Fibroblast of villous mesenchyme (primary cell): ENCODE data around the gene LRRC51. TPM values are rescaled to one million over a fixed set of nuclear protein-coding genes. Genes with fewer than 3 reads are reported as not detected.

Experiments used
- DNase-seq: peaks from one replicate; pipeline ENCODE4 v3.0.0-alpha.2; 2010; ENCODE audit warnings: low read depth
- H3K4me3 ChIP-seq: 2 replicates; pipeline ENCODE4 v1.5.1; 2011; ENCODE audit warnings: low read depth, mild to moderate bottlenecking, low read length
- CTCF ChIP-seq: IDR thresholded peaks from 2 replicates; pipeline ENCODE4 v1.5.1; 2012; ENCODE audit warnings: low read depth, mild to moderate bottlenecking, low read length; ENCODE audit not compliant: insufficient read depth
- total RNA-seq: library from RNA; depleted of rRNA; stranded (reverse); fragments of >200 nt; gene quantifications from 2 replicates; pipeline ENCODE4 v1.2.3, GENCODE V29; 2012

LRRC51 gene
- total RNA-seq, 1 donor, result 4.3 TPM

GRCh38 chr11:72091292-72091691 is 10.6 kb downstream of the LRRC51 start:
- H3K4me3 ChIP-seq, result no peak overlapping the region
- peak; percentile 74 for DNase-seq
- peak; percentile 90 for TF ChIP-seq CTCF

GRCh38 chr11:72098741-72099140 is 18.1 kb downstream of the LRRC51 start:
- DNase-seq, result no peak
- no peak overlapping the region for H3K4me3 ChIP-seq
- no peak for TF ChIP-seq CTCF

- no peak for TF ChIP-seq CTCF
- no peak for DNase-seq
- no peak overlapping the region for H3K4me3 ChIP-seq
These were observed 19.4 kb downstream of the LRRC51 start for GRCh38 chr11:72100009-72100408.

DNA sequence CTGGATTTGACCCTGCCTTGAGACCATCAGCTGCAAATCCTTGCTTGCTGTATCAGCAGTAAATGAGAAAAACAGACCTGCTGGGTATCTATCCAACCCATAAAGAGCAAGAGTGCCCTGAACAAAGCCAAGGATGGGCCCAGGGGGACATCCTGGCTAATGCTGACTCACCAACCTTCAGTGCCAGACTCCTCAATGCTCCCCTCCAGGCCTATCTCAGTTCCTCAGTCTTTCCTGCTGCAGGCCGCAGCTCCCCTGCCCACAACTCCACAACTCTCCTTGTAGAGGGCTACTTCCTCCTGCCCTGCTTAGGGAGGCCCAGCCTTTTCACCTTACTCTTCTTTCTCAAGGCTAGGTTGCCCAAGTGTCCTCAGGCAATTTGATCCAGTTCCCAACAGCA is 19.8 kb downstream of the LRRC51 start:
- no peak for TF ChIP-seq CTCF
- H3K4me3 ChIP-seq, result no peak overlapping the region
- DNase-seq, result no peak

GRCh38 chr11:72102162-72102561 is 21.5 kb downstream of the LRRC51 start:
- no peak for DNase-seq
- peak overlapping the region; percentile 97 for H3K4me3 ChIP-seq
- no peak for TF ChIP-seq CTCF

DNA sequence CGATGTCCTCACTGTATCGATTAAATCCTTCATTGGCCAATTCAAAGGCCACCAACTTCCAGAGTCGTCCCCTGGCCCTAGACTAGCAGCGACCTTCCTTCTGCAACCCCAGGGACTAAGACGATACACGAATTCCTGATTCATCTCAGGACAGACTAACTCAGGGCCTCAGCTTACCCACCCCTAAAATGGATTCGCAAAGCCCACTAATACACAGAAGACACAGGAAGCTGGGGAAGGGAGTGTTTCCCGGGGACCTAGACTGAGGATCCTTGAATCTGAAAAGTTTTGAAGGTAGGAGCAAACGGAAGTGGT is 21.9 kb downstream of the LRRC51 start:
- DNase-seq, result no peak
- no peak for TF ChIP-seq CTCF

DNA sequence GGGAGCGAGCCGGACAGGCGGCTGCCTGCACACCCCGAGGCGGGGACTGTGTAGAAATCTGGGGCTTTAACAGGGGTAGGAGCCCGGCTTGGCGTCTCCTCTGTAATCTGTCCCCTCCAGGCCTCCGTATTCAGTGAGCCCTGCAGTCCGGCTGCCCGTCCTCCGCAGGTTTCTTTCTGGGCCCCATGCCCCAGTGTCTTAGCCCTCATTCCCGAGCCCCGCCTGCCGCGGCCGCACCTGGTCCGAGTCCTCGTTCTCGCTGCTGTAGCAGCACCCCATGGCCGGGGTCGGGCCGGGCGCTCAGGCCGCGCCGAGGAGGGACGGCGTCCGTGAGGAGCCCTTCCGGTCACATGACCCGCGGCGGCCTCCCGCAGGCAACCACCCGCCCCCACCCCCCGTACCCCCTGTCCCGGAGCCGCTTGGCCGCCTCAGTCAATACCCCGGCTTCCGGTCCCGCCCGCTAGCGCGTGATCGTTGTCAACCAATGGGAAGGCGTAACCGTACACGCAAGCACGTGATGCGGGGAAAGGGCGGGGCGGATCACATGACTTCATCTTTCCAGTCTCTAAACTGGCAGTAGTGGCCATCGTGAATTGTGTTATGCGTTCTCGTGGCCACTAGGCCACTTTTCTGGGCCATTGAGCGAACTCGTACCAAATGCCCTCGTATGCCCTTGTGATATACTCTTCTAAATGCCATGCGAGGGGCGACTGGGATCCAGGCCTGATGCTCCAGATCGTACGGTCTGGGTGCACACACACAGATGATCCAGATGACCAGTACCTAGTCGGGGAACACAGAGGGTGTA is 22.5 kb downstream of the LRRC51 start, which contains the start of gene LAMTOR1:
Gene LAMTOR1, minus strand, starts transcription at position 352 of the 808 bp plus-strand sequence. Its CDS starts 73 bp downstream, at position 279.
- peak within 1 kb of the TSS; percentile 97 for H3K4me3 ChIP-seq
- peak; percentile 38 for TF ChIP-seq CTCF
- peak; percentile 99 for DNase-seq

More for the DNA sequence above, 21.9 kb downstream of the LRRC51 start:
- H3K4me3 ChIP-seq, result peak overlapping the region; percentile 97
